ENCODE measurements around the gene FBXL7. TPM values are rescaled to one million over a fixed set of nuclear protein-coding genes. Genes with fewer than 3 reads are reported as not detected.

FBXL7 gene
- total RNA-seq, 1 experiment from 2014 or later, result not detected

- H3K4me1 ChIP-seq (ENCODE audit: control insufficient read depth, insufficient read depth, low read length), result no peaks in the 10 kb centered on the region
- in situ Hi-C loops (cut with HindIII; ENCODE audit: low pct_unique_long_range_greater_than_20kb, low sequenced_read_pairs), result no loop called here
- no peak overlapping the region for H3K27ac ChIP-seq (ENCODE audit: low read length)
- BruUV-seq (replicated peaks), result no TSS peak
- ChIA-PET POLR2A (no interaction called here), CTCF (no interaction called here)
- ATAC-seq (no peak), DNase-seq (ENCODE audit: low read depth, low spot score) (no peak)
- no peaks in the 10 kb centered on the region for H3K27me3 ChIP-seq (ENCODE audit: control insufficient read depth, insufficient read depth, low read length)
- no peak for TF ChIP-seq TCF7L2 (IDR thresholded peaks at IDR 0.05; ENCODE audit: low read depth, low read length)
- no peak for TF ChIP-seq SIN3A (IDR thresholded peaks at IDR 0.05; ENCODE audit: borderline replicate concordance, insufficient read depth, low read depth, low read length)
- TF ChIP-seq POLR2AphosphoS5 (IDR thresholded peaks at IDR 0.05; ENCODE audit: low read depth, low read length), result no peak
- no peak for TF ChIP-seq CTCF (IDR thresholded peaks at IDR 0.05)
- no peak for TF ChIP-seq REST (IDR thresholded peaks at IDR 0.05; ENCODE audit: insufficient read depth in 1 of 2, low read depth in 2 of 2, low read length in 1 of 2)
- no peaks in the 10 kb centered on the region for H3K9me3 ChIP-seq (ENCODE audit: control insufficient read depth, insufficient read depth, low read depth, low read length)
- no peaks in the 10 kb centered on the region for H3K36me3 ChIP-seq (ENCODE audit: control insufficient read depth, insufficient read depth, low read length)
- intact Hi-C loops (cut with micrococcal nuclease; ENCODE audit: unreplicated experiment), result no loop called here
- no peak overlapping the region for H3K4me3 ChIP-seq (ENCODE audit: low read depth in 2 of 2, low read length in 2 of 2)
These were observed 92.7 kb downstream of the FBXL7 start for GRCh38 chr5:15592728-15593127.

- Histone ChIP-seq H3K27me3 (ENCODE audit: control insufficient read depth, insufficient read depth, low read length) (no peaks in the 10 kb centered on the region), H3K36me3 (ENCODE audit: control insufficient read depth, insufficient read depth, low read length) (no peaks in the 10 kb centered on the region), H3K9me3 (ENCODE audit: control insufficient read depth, insufficient read depth, low read depth, low read length) (no peaks in the 10 kb centered on the region), H3K27ac (ENCODE audit: low read length) (no peak overlapping the region), H3K4me1 (ENCODE audit: control insufficient read depth, insufficient read depth, low read length) (no peaks in the 10 kb centered on the region), H3K4me3 (ENCODE audit: low read depth in 2 of 2, low read length in 2 of 2) (no peak overlapping the region)
- TF ChIP-seq SIN3A (IDR thresholded peaks at IDR 0.05; ENCODE audit: borderline replicate concordance, insufficient read depth, low read depth, low read length) (no peak), CTCF (IDR thresholded peaks at IDR 0.05) (no peak), POLR2AphosphoS5 (IDR thresholded peaks at IDR 0.05; ENCODE audit: low read depth, low read length) (no peak), TCF7L2 (IDR thresholded peaks at IDR 0.05; ENCODE audit: low read depth, low read length) (no peak), REST (IDR thresholded peaks at IDR 0.05; ENCODE audit: insufficient read depth in 1 of 2, low read depth in 2 of 2, low read length in 1 of 2) (no peak)
- POLR2A ChIA-PET, result no interaction called here
- intact Hi-C loops (cut with micrococcal nuclease; ENCODE audit: unreplicated experiment), result no loop called here
- in situ Hi-C loops (cut with HindIII; ENCODE audit: low pct_unique_long_range_greater_than_20kb, low sequenced_read_pairs), result no loop called here
- CTCF ChIA-PET, result no interaction called here
- DNase-seq (ENCODE audit: low read depth, low spot score) (no peak), ATAC-seq (no peak)
- BruUV-seq (replicated peaks), result no TSS peak
These were observed 95.1 kb downstream of the FBXL7 start for GRCh38 chr5:15594977-15595568.

Data from Panc1 (cell line).